TTC549 (cell line): Measurements from ENCODE around the gene MYRFL.

Source experiments
- FAIRE-seq: peaks from 2 replicates; lab custom pipeline; 2012; peaks lifted over from hg19 to GRCh38; lab: Jason Lieb, UNC

MYRFL gene

GRCh38 chr12:69898236-69898635, 73.2 kb downstream of the MYRFL start:
- FAIRE-seq, result no peak

- FAIRE-seq, result peak; percentile 7
Observed at GRCh38 chr12:69900720-69901131, 75.7 kb downstream of the MYRFL start.

- FAIRE-seq, result no peak
Observed at GRCh38 chr12:69901221-69901905, 76.3 kb downstream of the MYRFL start.

- no peak for FAIRE-seq
Observed at GRCh38 chr12:69903548-69903947, 78.5 kb downstream of the MYRFL start.

GRCh38 chr12:69904777-69905176, 79.8 kb downstream of the MYRFL start:
- FAIRE-seq, result no peak

GRCh38 chr12:69905801-69906200, 80.8 kb downstream of the MYRFL start:
- FAIRE-seq, result no peak

- FAIRE-seq, result no peak
Observed at GRCh38 chr12:69906411-69907216, 81.6 kb downstream of the MYRFL start.

GRCh38 chr12:69908203-69908602, 83.2 kb downstream of the MYRFL start:
- FAIRE-seq, result no peak

- FAIRE-seq, result no peak
Observed at GRCh38 chr12:69910694-69911093, 85.7 kb downstream of the MYRFL start.

GRCh38 chr12:69913526-69913925, 88.5 kb downstream of the MYRFL start:
- no peak for FAIRE-seq

GRCh38 chr12:69915964-69916363, 90.9 kb downstream of the MYRFL start:
- FAIRE-seq, result no peak

- FAIRE-seq, result no peak
Observed at GRCh38 chr12:69916544-69917235, 91.7 kb downstream of the MYRFL start.

- no peak for FAIRE-seq
Observed at GRCh38 chr12:69918287-69918686, 93.3 kb downstream of the MYRFL start.

- FAIRE-seq, result no peak
Observed at GRCh38 chr12:69919495-69919894, 94.5 kb downstream of the MYRFL start.

- no peak for FAIRE-seq
Observed at GRCh38 chr12:69921831-69922230, 96.8 kb downstream of the MYRFL start.

GRCh38 chr12:69922999-69923398, 98.0 kb downstream of the MYRFL start:
- no peak for FAIRE-seq

- no peak for FAIRE-seq
Observed at GRCh38 chr12:69925291-69925690, 100.3 kb downstream of the MYRFL start.

- FAIRE-seq, result no peak
Observed at GRCh38 chr12:69927164-69927563, 102.1 kb downstream of the MYRFL start.

- no peak for FAIRE-seq
Observed at GRCh38 chr12:69929125-69929524, 104.1 kb downstream of the MYRFL start.

GRCh38 chr12:69929531-69929930, 104.5 kb downstream of the MYRFL start:
- no peak for FAIRE-seq

- FAIRE-seq, result no peak
Observed at GRCh38 chr12:69931569-69931968, 106.5 kb downstream of the MYRFL start.

- no peak for FAIRE-seq
Observed at GRCh38 chr12:69932154-69932553, 107.1 kb downstream of the MYRFL start.
